Upper lobe of right lung (tissue), 1 donor: ENCODE data around the gene ZDHHC18. TPM values are rescaled to one million over a fixed set of nuclear protein-coding genes. Genes with fewer than 3 reads are reported as not detected.
A peak's percentile ranks its signal among the peaks of the same experiment; 100 is the strongest.
"Not testable (repeated sequence)": the region's sequence is repeated elsewhere in the genome, so short reads cannot be mapped to it uniquely, and the experiment has no call there.

Experiments used
- ATAC-seq: fragments of 200-7000 bp; cut with Tn5 transposase; one replicate; pipeline ENCODE4 v1.9.1; 2020; ENCODE audit warnings: mild to moderate bottlenecking, moderate library complexity
- DNase-seq: peaks from one replicate; pipeline ENCODE4 v3.0.0-alpha.2; 2020
- H3K27ac ChIP-seq: fragments of 200-600 bp; one replicate; pipeline ENCODE4 v1.8.0; 2022
- H3K27me3 ChIP-seq: fragments of 200-600 bp; one replicate; pipeline ENCODE4 v1.8.0; 2022; ENCODE audit warnings: mild to moderate bottlenecking
- H3K36me3 ChIP-seq: fragments of 200-600 bp; one replicate; pipeline ENCODE4 v1.8.0; 2022
- H3K4me1 ChIP-seq: fragments of 200-600 bp; one replicate; pipeline ENCODE4 v1.8.0; 2022
- H3K4me3 ChIP-seq: fragments of 200-600 bp; one replicate; pipeline ENCODE4 v1.8.0; 2022; ENCODE audit warnings: mild to moderate bottlenecking
- H3K9me3 ChIP-seq: fragments of 200-600 bp; one replicate; pipeline ENCODE4 v1.8.0; 2022
- CTCF ChIP-seq: fragments of 200-600 bp; IDR thresholded peaks from one replicate; pipeline ENCODE4 v1.8.0; 2022; ENCODE audit warnings: antibody characterized with exemption
- intact Hi-C: fragments of 100-400 bp; cut with DNase I; formaldehyde crosslinking; loops from one replicate; pipeline ENCODE4 v1.11.0; 2022
- total RNA-seq: library from RNA; stranded (reverse); fragmentation: NEBNext Ultra II Directional; extraction: Animal tissue kit (Norgen Biotek cat#: 25700); gene quantifications from one replicate; pipeline ENCODE4 v1.2.1, GENCODE V29; 2021
- donor health status: DM: no; HTN: yes; CAD: no; lungs with severe emphysema.

The ZDHHC18 gene
- total RNA-seq, 1 donor from 2014 or later: 26.2 TPM

- no peak for TF ChIP-seq CTCF
- Histone ChIP-seq H3K27me3 (no peaks in the 10 kb centered on the region), H3K4me1 (peaks cover 13% of the 10 kb centered on the region), H3K27ac (peak overlapping the region; percentile 87), H3K4me3 (peak overlapping the region; percentile 64), H3K36me3 (no peaks in the 10 kb centered on the region), H3K9me3 (no peaks in the 10 kb centered on the region)
- DNase-seq: no peak
- intact Hi-C loops: no loop called here
- no peak for ATAC-seq
Measured at GRCh38 chr1:26863685-26864077, 37.2 kb downstream of the ZDHHC18 start.

- H3K4me1 ChIP-seq: peaks cover 13% of the 10 kb centered on the region
- peak; percentile 94 for ATAC-seq
- TF ChIP-seq CTCF: no peak
Measured at GRCh38 chr1:26864610-26865480, 38.4 kb downstream of the ZDHHC18 start.

GRCh38 chr1:26873097-26873496, 46.6 kb downstream of the ZDHHC18 start:
- H3K4me3 ChIP-seq, H3K4me1 ChIP-seq, H3K9me3 ChIP-seq, H3K27ac ChIP-seq, ATAC-seq, H3K27me3 ChIP-seq, intact Hi-C loops, DNase-seq: not testable (repeated sequence)
- peaks cover 18% of the 10 kb centered on the region for H3K36me3 ChIP-seq

More at GRCh38 chr1:26864610-26865480, 38.4 kb downstream of the ZDHHC18 start:
- Histone ChIP-seq H3K27me3 (no peaks in the 10 kb centered on the region), H3K27ac (peak overlapping the region; percentile 97), H3K4me3 (peak overlapping the region; percentile 64), H3K36me3 (no peaks in the 10 kb centered on the region), H3K9me3 (no peaks in the 10 kb centered on the region)
- intact Hi-C loops: no loop called here
- peak; percentile 99 for DNase-seq

GRCh38 chr1:26874896-26875295, 48.4 kb downstream of the ZDHHC18 start:
- Histone ChIP-seq H3K27ac (no peak overlapping the region), H3K27me3 (no peaks in the 10 kb centered on the region), H3K4me1 (no peaks in the 10 kb centered on the region), H3K4me3 (no peak overlapping the region), H3K9me3 (no peaks in the 10 kb centered on the region), H3K36me3 (peaks cover 36% of the 10 kb centered on the region)
- DNase-seq: no peak
- intact Hi-C loops: no loop called here
- no peak for ATAC-seq
- no peak for TF ChIP-seq CTCF

GRCh38 chr1:26877326-26877725, 50.8 kb downstream of the ZDHHC18 start:
- intact Hi-C loops: no loop called here
- DNase-seq: no peak
- H3K4me1 ChIP-seq: no peaks in the 10 kb centered on the region
- H3K4me3 ChIP-seq: no peak overlapping the region
- no peak overlapping the region for H3K27ac ChIP-seq
- ATAC-seq: no peak
- no peaks in the 10 kb centered on the region for H3K27me3 ChIP-seq
- H3K9me3 ChIP-seq: no peaks in the 10 kb centered on the region
- peaks cover 59% of the 10 kb centered on the region for H3K36me3 ChIP-seq
- no peak for TF ChIP-seq CTCF

GRCh38 chr1:26879793-26880192, 53.3 kb downstream of the ZDHHC18 start:
- H3K36me3 ChIP-seq: peaks cover 84% of the 10 kb centered on the region
- no peaks in the 10 kb centered on the region for H3K9me3 ChIP-seq
- DNase-seq: no peak
- ATAC-seq: no peak
- TF ChIP-seq CTCF: no peak
- H3K27ac ChIP-seq: no peak overlapping the region
- H3K4me3 ChIP-seq: no peak overlapping the region
- intact Hi-C loops: loop anchor here (10.0 kb wide), 1 partner anchor 75 kb away; no protein-coding TSS in a partner anchor
- no peaks in the 10 kb centered on the region for H3K4me1 ChIP-seq
- H3K27me3 ChIP-seq: no peaks in the 10 kb centered on the region

- H3K4me1 ChIP-seq, ATAC-seq, H3K27ac ChIP-seq, DNase-seq, H3K27me3 ChIP-seq, H3K4me3 ChIP-seq, H3K9me3 ChIP-seq: not testable (repeated sequence)
- H3K36me3 ChIP-seq: peaks cover 97% of the 10 kb centered on the region
- intact Hi-C loops: loop anchor here (10.0 kb wide), 1 partner anchor 77 kb away; no protein-coding TSS in a partner anchor
Measured at GRCh38 chr1:26881611-26882010, 55.1 kb downstream of the ZDHHC18 start.
